ENCODE measurements around the gene TRIM75.
A peak's percentile ranks its signal among the peaks of the same experiment; 100 is the strongest.

The TRIM75 gene

GRCh38 chr4:165094873-165095272, 41.2 kb downstream of the TRIM75 start:
- H3K4me1 ChIP-seq (ENCODE audit: control insufficient read depth, insufficient read depth, low read depth, low read length) = no peaks in the 10 kb centered on the region
- H2AFZ ChIP-seq (ENCODE audit: low read depth, low read length) = no peak overlapping the region
- DNase-seq = no peak
- H2BK12ac ChIP-seq (ENCODE audit: low read length in 2 of 2) = no peak overlapping the region
- no peak overlapping the region for H3K14ac ChIP-seq (ENCODE audit: low read length in 2 of 2)
- H3K9ac ChIP-seq (ENCODE audit: low read length) = no peak overlapping the region
- no peak overlapping the region for H3K27ac ChIP-seq (ENCODE audit: low read length, poor library complexity, severe bottlenecking)
- WGBS = 89% methylated on average over 2 of the region's 3 CpGs
- no peak overlapping the region for H2AK5ac ChIP-seq (ENCODE audit: low read length, severe bottlenecking)
- no peaks in the 10 kb centered on the region for H3K9me3 ChIP-seq (ENCODE audit: control insufficient read depth, low read length)
- no peak overlapping the region for H2BK5ac ChIP-seq (ENCODE audit: low read depth, low read length, poor library complexity, severe bottlenecking)
- H3K4ac ChIP-seq (ENCODE audit: low read depth in 1 of 2, low read length in 2 of 2) = no peak overlapping the region
- no peak overlapping the region for H4K8ac ChIP-seq (ENCODE audit: low read length)
- H3K79me1 ChIP-seq (replicated peaks; ENCODE audit: low read length, poor library complexity, severe bottlenecking) = peaks cover 3% of the 10 kb centered on the region
- H3K18ac ChIP-seq (ENCODE audit: low read depth in 1 of 2, low read length in 2 of 2) = no peak overlapping the region
- H4K91ac ChIP-seq (ENCODE audit: low read length) = no peak overlapping the region
- no peak overlapping the region for H2BK120ac ChIP-seq (ENCODE audit: low read depth, low read length)
- no peaks in the 10 kb centered on the region for H3K27me3 ChIP-seq (ENCODE audit: control insufficient read depth in 1 of 2, insufficient read depth in 1 of 2, low read length in 2 of 2)
- H3K4me2 ChIP-seq (ENCODE audit: low read length, poor library complexity, severe bottlenecking) = no peak overlapping the region
- peaks cover 5 to 15% of the 10 kb centered on the region in 2 experiments for H3K36me3 ChIP-seq (ENCODE audit: control insufficient read depth in 1 of 2, insufficient read depth in 2 of 2, low read depth in 1 of 2, low read length in 2 of 2)
- H3K23ac ChIP-seq (ENCODE audit: low read length in 2 of 2) = no peak overlapping the region
- no peak overlapping the region for H2BK15ac ChIP-seq (ENCODE audit: low read depth, poor library complexity, severe bottlenecking)
- H3K4me3 ChIP-seq (ENCODE audit: insufficient read depth in 1 of 2, low read depth in 1 of 2, low read length in 2 of 2) = no peak overlapping the region

GRCh38 chr4:165095291-165095690, 41.6 kb downstream of the TRIM75 start:
- Histone ChIP-seq H2BK15ac (ENCODE audit: low read depth, poor library complexity, severe bottlenecking) (no peak overlapping the region), H2AFZ (ENCODE audit: low read depth, low read length) (no peak overlapping the region), H3K27me3 (ENCODE audit: control insufficient read depth in 1 of 2, insufficient read depth in 1 of 2, low read length in 2 of 2) (no peaks in the 10 kb centered on the region), H2BK12ac (ENCODE audit: low read length in 2 of 2) (no peak overlapping the region), H3K9me3 (ENCODE audit: control insufficient read depth, low read length) (no peaks in the 10 kb centered on the region), H3K4me2 (ENCODE audit: low read length, poor library complexity, severe bottlenecking) (no peak overlapping the region), H2BK5ac (ENCODE audit: low read depth, low read length, poor library complexity, severe bottlenecking) (no peak overlapping the region), H3K23ac (ENCODE audit: low read length in 2 of 2) (no peak overlapping the region), H3K36me3 (ENCODE audit: control insufficient read depth in 1 of 2, insufficient read depth in 2 of 2, low read depth in 1 of 2, low read length in 2 of 2) (peaks cover 6 to 15% of the 10 kb centered on the region in 2 experiments), H2BK120ac (ENCODE audit: low read depth, low read length) (no peak overlapping the region), H3K18ac (ENCODE audit: low read depth in 1 of 2, low read length in 2 of 2) (no peak overlapping the region), H3K4ac (ENCODE audit: low read depth in 1 of 2, low read length in 2 of 2) (no peak overlapping the region), H4K91ac (ENCODE audit: low read length) (no peak overlapping the region), H3K27ac (ENCODE audit: low read length, poor library complexity, severe bottlenecking) (no peak overlapping the region), H3K9ac (ENCODE audit: low read length) (no peak overlapping the region), H3K4me3 (ENCODE audit: insufficient read depth in 1 of 2, low read depth in 1 of 2, low read length in 2 of 2) (no peak overlapping the region), H3K79me1 (replicated peaks; ENCODE audit: low read length, poor library complexity, severe bottlenecking) (peaks cover 3% of the 10 kb centered on the region), H3K4me1 (ENCODE audit: control insufficient read depth, insufficient read depth, low read depth, low read length) (no peaks in the 10 kb centered on the region), H2AK5ac (ENCODE audit: low read length, severe bottlenecking) (no peak overlapping the region), H3K14ac (ENCODE audit: low read length in 2 of 2) (no peak overlapping the region), H4K8ac (ENCODE audit: low read length) (no peak overlapping the region)
- DNase-seq = no peak
- 100% methylated on average over 1 of the region's 1 CpG for WGBS

- H3K4me3 ChIP-seq (ENCODE audit: insufficient read depth in 1 of 2, low read depth in 1 of 2, low read length in 2 of 2) = no peak overlapping the region
- no peaks in the 10 kb centered on the region for H3K4me1 ChIP-seq (ENCODE audit: control insufficient read depth, insufficient read depth, low read depth, low read length)
- H2BK12ac ChIP-seq (ENCODE audit: low read length in 2 of 2) = no peak overlapping the region
- peaks cover 2% of the 10 kb centered on the region for H3K79me1 ChIP-seq (replicated peaks; ENCODE audit: low read length, poor library complexity, severe bottlenecking)
- H3K36me3 ChIP-seq (ENCODE audit: control insufficient read depth in 1 of 2, insufficient read depth in 2 of 2, low read depth in 1 of 2, low read length in 2 of 2) = peaks cover 14 to 20% of the 10 kb centered on the region in 2 experiments
- peak; percentile 39 for DNase-seq
- no peak overlapping the region for H2AK5ac ChIP-seq (ENCODE audit: low read length, severe bottlenecking)
- H3K18ac ChIP-seq (ENCODE audit: low read depth in 1 of 2, low read length in 2 of 2) = no peak overlapping the region
- H3K27me3 ChIP-seq (ENCODE audit: control insufficient read depth in 1 of 2, insufficient read depth in 1 of 2, low read length in 2 of 2) = no peaks in the 10 kb centered on the region
- WGBS = 68% methylated on average over 2 of the region's 2 CpGs
- H3K23ac ChIP-seq (ENCODE audit: low read length in 2 of 2) = no peak overlapping the region
- no peak overlapping the region for H3K4ac ChIP-seq (ENCODE audit: low read depth in 1 of 2, low read length in 2 of 2)
- no peak overlapping the region for H4K91ac ChIP-seq (ENCODE audit: low read length)
- H2AFZ ChIP-seq (ENCODE audit: low read depth, low read length) = no peak overlapping the region
- H3K27ac ChIP-seq (ENCODE audit: low read length, poor library complexity, severe bottlenecking) = no peak overlapping the region
- H3K9ac ChIP-seq (ENCODE audit: low read length) = no peak overlapping the region
- no peak overlapping the region for H4K8ac ChIP-seq (ENCODE audit: low read length)
- H2BK120ac ChIP-seq (ENCODE audit: low read depth, low read length) = no peak overlapping the region
- no peak overlapping the region for H2BK15ac ChIP-seq (ENCODE audit: low read depth, poor library complexity, severe bottlenecking)
- H3K14ac ChIP-seq (ENCODE audit: low read length in 2 of 2) = no peak overlapping the region
- no peak overlapping the region for H3K4me2 ChIP-seq (ENCODE audit: low read length, poor library complexity, severe bottlenecking)
- H2BK5ac ChIP-seq (ENCODE audit: low read depth, low read length, poor library complexity, severe bottlenecking) = no peak overlapping the region
- no peaks in the 10 kb centered on the region for H3K9me3 ChIP-seq (ENCODE audit: control insufficient read depth, low read length)
Observed at GRCh38 chr4:165096776-165097175, 43.1 kb downstream of the TRIM75 start.

- H3K4me3 ChIP-seq (ENCODE audit: insufficient read depth in 1 of 2, low read depth in 1 of 2, low read length in 2 of 2) = no peak overlapping the region
- no peak overlapping the region for H3K23ac ChIP-seq (ENCODE audit: low read length in 2 of 2)
- no peaks in the 10 kb centered on the region for H3K27me3 ChIP-seq (ENCODE audit: control insufficient read depth in 1 of 2, insufficient read depth in 1 of 2, low read length in 2 of 2)
- no peaks in the 10 kb centered on the region for H3K9me3 ChIP-seq (ENCODE audit: control insufficient read depth, low read length)
- no peak overlapping the region for H4K91ac ChIP-seq (ENCODE audit: low read length)
- H2BK120ac ChIP-seq (ENCODE audit: low read depth, low read length) = no peak overlapping the region
- H3K4me2 ChIP-seq (ENCODE audit: low read length, poor library complexity, severe bottlenecking) = no peak overlapping the region
- H3K4me1 ChIP-seq (ENCODE audit: control insufficient read depth, insufficient read depth, low read depth, low read length) = no peaks in the 10 kb centered on the region
- H3K18ac ChIP-seq (ENCODE audit: low read depth in 1 of 2, low read length in 2 of 2) = no peak overlapping the region
- peaks cover 10% of the 10 kb centered on the region for H3K79me1 ChIP-seq (replicated peaks; ENCODE audit: low read length, poor library complexity, severe bottlenecking)
- no peak overlapping the region for H3K9ac ChIP-seq (ENCODE audit: low read length)
- H3K36me3 ChIP-seq (ENCODE audit: control insufficient read depth in 1 of 2, insufficient read depth in 2 of 2, low read depth in 1 of 2, low read length in 2 of 2) = peaks cover 15 to 21% of the 10 kb centered on the region in 2 experiments
- H2AFZ ChIP-seq (ENCODE audit: low read depth, low read length) = no peak overlapping the region
- no peak overlapping the region for H2BK5ac ChIP-seq (ENCODE audit: low read depth, low read length, poor library complexity, severe bottlenecking)
- H2BK12ac ChIP-seq (ENCODE audit: low read length in 2 of 2) = no peak overlapping the region
- no peak overlapping the region for H3K27ac ChIP-seq (ENCODE audit: low read length, poor library complexity, severe bottlenecking)
- 89% methylated on average over 3 of the region's 3 CpGs for WGBS
- H2AK5ac ChIP-seq (ENCODE audit: low read length, severe bottlenecking) = no peak overlapping the region
- H2BK15ac ChIP-seq (ENCODE audit: low read depth, poor library complexity, severe bottlenecking) = no peak overlapping the region
- no peak overlapping the region for H4K8ac ChIP-seq (ENCODE audit: low read length)
- H3K4ac ChIP-seq (ENCODE audit: low read depth in 1 of 2, low read length in 2 of 2) = no peak overlapping the region
- DNase-seq = no peak
- H3K14ac ChIP-seq (ENCODE audit: low read length in 2 of 2) = no peak overlapping the region
Observed at GRCh38 chr4:165101641-165102040, 48.0 kb downstream of the TRIM75 start.

All from mesenchymal stem cell (in vitro differentiated cells and primary cell).